ENCODE data around the gene AP3S2. TPM values are rescaled to one million over a fixed set of nuclear protein-coding genes. Genes with fewer than 3 reads are reported as not detected.

AP3S2 gene
- polyA plus RNA-seq, 3 donors: 30.8 to 41.2 (median 32.4) TPM

DNA sequence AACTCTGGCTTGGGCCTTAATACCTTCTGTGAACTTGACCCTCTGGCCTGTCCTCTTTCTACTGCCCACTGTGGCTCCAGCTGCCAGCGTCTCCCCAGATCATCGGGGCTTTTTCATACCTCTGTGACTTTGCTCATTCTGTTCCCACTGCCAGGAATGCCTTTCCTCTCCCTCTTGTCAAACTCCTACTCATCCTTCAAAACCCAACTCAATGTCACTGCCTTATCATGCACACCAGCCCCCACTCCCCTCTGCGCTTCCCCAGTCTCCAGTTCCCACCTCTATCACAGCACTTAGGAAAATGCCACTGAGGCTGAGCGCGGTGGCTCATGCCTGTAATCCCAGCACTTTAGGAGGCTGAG, 84.0 kb downstream of the AP3S2 start:
- Mint-ChIP-seq H3K9me3 (peaks cover 0 to 3% (median 0%) of the 10 kb centered on the region in 7 donors), H3K36me3 (peaks cover 61 to 70% of the 10 kb centered on the region in 2 donors), H3K27me3 (ENCODE audit: low read depth in 3 of 3) (peaks cover 2 to 11% (median 5%) of the 10 kb centered on the region in 3 donors), H3K27ac (peak overlapping the region in 3 of 7 donors; percentile 26 to 45 (median 41)), H3K4me3 (no peak overlapping the region), H3K4me1 (peaks cover 45% of the 10 kb centered on the region)
- H3K4me1 ChIP-seq (ENCODE audit: control insufficient read depth in 1 of 2, insufficient read depth in 2 of 2, low read length in 2 of 2): peaks cover 27 to 37% of the 10 kb centered on the region in 2 donors
- H3K27me3 ChIP-seq (ENCODE audit: control insufficient read depth in 2 of 2, insufficient read depth in 2 of 2, low read length in 2 of 2): no peaks in the 10 kb centered on the region
- DNase-seq: no peak
- intact Hi-C loops (cut with micrococcal nuclease): loop anchor here (5.0 kb wide), 5 partner anchors 38 to 263 kb away; no protein-coding TSS in a partner anchor
- H3K9me3 ChIP-seq (replicated peaks in 1 of 2; ENCODE audit: control insufficient read depth in 1 of 2, insufficient read depth in 1 of 2, low read length in 2 of 2): no peaks in the 10 kb centered on the region
- H3K4me3 ChIP-seq (replicated peaks in 1 of 3; ENCODE audit: low read depth in 2 of 3, low read length in 3 of 3): no peak overlapping the region
- TF ChIP-seq, protein P1, sequence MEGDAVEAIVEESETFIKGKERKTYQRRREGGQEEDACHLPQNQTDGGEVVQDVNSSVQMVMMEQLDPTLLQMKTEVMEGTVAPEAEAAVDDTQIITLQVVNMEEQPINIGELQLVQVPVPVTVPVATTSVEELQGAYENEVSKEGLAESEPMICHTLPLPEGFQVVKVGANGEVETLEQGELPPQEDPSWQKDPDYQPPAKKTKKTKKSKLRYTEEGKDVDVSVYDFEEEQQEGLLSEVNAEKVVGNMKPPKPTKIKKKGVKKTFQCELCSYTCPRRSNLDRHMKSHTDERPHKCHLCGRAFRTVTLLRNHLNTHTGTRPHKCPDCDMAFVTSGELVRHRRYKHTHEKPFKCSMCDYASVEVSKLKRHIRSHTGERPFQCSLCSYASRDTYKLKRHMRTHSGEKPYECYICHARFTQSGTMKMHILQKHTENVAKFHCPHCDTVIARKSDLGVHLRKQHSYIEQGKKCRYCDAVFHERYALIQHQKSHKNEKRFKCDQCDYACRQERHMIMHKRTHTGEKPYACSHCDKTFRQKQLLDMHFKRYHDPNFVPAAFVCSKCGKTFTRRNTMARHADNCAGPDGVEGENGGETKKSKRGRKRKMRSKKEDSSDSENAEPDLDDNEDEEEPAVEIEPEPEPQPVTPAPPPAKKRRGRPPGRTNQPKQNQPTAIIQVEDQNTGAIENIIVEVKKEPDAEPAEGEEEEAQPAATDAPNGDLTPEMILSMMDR (IDR thresholded peaks at IDR 0.05): no peak
- H4K20me1 ChIP-seq (ENCODE audit: insufficient read depth, low read length): peaks cover 93% of the 10 kb centered on the region
- no peak overlapping the region for H3K27ac ChIP-seq (ENCODE audit: low read depth in 1 of 2, low read length in 2 of 2)
- H3K79me2 ChIP-seq (ENCODE audit: insufficient read depth, low read length): peaks cover 86% of the 10 kb centered on the region
- H3K4me2 ChIP-seq (replicated peaks; ENCODE audit: extremely low read depth, low read length, poor library complexity, severe bottlenecking): no peak overlapping the region
- peaks cover 42 to 60% of the 10 kb centered on the region in 2 donors for H3K36me3 ChIP-seq (replicated peaks in 1 of 2; ENCODE audit: control insufficient read depth in 1 of 2, insufficient read depth in 2 of 2, low read length in 2 of 2)
- 100% methylated on average over 2 of the region's 5 CpGs for WGBS (ENCODE audit: insufficient coverage)
- H3K9ac ChIP-seq (ENCODE audit: insufficient read depth, low read length, poor library complexity, severe bottlenecking): no peak overlapping the region
- no peak overlapping the region for H2AFZ ChIP-seq (ENCODE audit: insufficient read depth, low read depth, low read length, poor library complexity, severe bottlenecking)

DNA sequence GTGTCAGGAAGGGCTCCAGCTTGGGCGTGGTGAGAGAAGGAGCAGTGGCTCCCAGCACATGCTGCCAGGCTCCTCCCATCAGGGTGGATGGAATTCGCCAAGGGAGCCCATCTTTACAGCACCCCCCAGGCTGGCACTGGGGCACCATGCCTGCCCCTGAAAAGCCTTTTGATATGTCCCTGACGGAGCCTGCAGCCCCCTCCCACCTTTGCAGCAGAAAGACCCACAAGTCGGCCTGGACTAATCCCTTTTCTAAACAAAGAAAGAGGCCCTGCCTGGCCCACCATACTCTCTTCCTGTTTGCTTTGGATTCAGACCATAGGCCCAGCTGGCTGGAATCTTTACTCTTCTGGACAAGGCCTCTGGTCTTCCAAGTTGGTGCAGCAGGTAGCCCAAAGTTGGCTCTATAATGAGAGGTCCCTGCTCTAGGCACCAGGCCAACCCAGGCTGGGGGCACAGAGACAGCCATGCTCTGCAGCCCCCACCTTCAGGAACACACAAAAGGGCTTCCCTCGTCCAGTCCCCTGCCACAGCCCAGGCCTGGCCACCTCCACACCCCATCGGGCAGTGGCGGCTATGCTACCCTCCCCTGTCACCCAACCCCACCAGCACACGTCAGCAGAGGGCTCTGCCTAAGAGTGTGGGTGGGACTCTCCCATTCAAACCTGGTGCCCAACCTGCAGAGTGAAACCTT, 84.6 kb downstream of the AP3S2 start:
- H4K20me1 ChIP-seq (ENCODE audit: insufficient read depth, low read length): peaks cover 98% of the 10 kb centered on the region
- no peak overlapping the region for H2AFZ ChIP-seq (ENCODE audit: insufficient read depth, low read depth, low read length, poor library complexity, severe bottlenecking)
- Mint-ChIP-seq H3K4me1 (peaks cover 50% of the 10 kb centered on the region), H3K27me3 (ENCODE audit: low read depth in 3 of 3) (peaks cover 2 to 8% (median 5%) of the 10 kb centered on the region in 3 donors), H3K9me3 (peaks cover 0 to 3% (median 0%) of the 10 kb centered on the region in 7 donors), H3K4me3 (no peak overlapping the region), H3K27ac (peak overlapping the region in 2 of 7 donors; percentile 26 to 45), H3K36me3 (peaks cover 67 to 75% of the 10 kb centered on the region in 2 donors)
- intact Hi-C loops (cut with micrococcal nuclease): no loop called here
- H3K4me3 ChIP-seq (replicated peaks in 1 of 3; ENCODE audit: low read depth in 2 of 3, low read length in 3 of 3): no peak overlapping the region
- H3K27ac ChIP-seq (ENCODE audit: low read depth in 1 of 2, low read length in 2 of 2): no peak overlapping the region
- 87% methylated on average over 6 of the region's 8 CpGs for WGBS (ENCODE audit: insufficient coverage)
- no peaks in the 10 kb centered on the region for H3K9me3 ChIP-seq (replicated peaks in 1 of 2; ENCODE audit: control insufficient read depth in 1 of 2, insufficient read depth in 1 of 2, low read length in 2 of 2)
- no peak overlapping the region for H3K4me2 ChIP-seq (replicated peaks; ENCODE audit: extremely low read depth, low read length, poor library complexity, severe bottlenecking)
- peaks cover 48 to 65% of the 10 kb centered on the region in 2 donors for H3K36me3 ChIP-seq (replicated peaks in 1 of 2; ENCODE audit: control insufficient read depth in 1 of 2, insufficient read depth in 2 of 2, low read length in 2 of 2)
- H3K79me2 ChIP-seq (ENCODE audit: insufficient read depth, low read length): peaks cover 84% of the 10 kb centered on the region
- no peaks in the 10 kb centered on the region for H3K27me3 ChIP-seq (ENCODE audit: control insufficient read depth in 2 of 2, insufficient read depth in 2 of 2, low read length in 2 of 2)
- no peak for DNase-seq
- TF ChIP-seq, protein P1 (IDR thresholded peaks at IDR 0.05): no peak
- H3K9ac ChIP-seq (ENCODE audit: insufficient read depth, low read length, poor library complexity, severe bottlenecking): no peak overlapping the region
- peaks cover 32 to 41% of the 10 kb centered on the region in 2 donors for H3K4me1 ChIP-seq (ENCODE audit: control insufficient read depth in 1 of 2, insufficient read depth in 2 of 2, low read length in 2 of 2)
